ENCODE data around the gene TLE5. TPM values are rescaled to one million over a fixed set of nuclear protein-coding genes. Genes with fewer than 3 reads are reported as not detected.

Gene TLE5
- total and polyA plus RNA-seq, 2 of the 4 experiments (the other 2 are of a cell fraction): 119 to 407 TPM

- H3K36me3 ChIP-seq (ENCODE audit: control insufficient read depth, insufficient read depth, low read length): no peaks in the 10 kb centered on the region
- no peak overlapping the region for H3K18ac ChIP-seq (ENCODE audit: low read depth, low read length)
- dilution Hi-C loops (cut with HindIII; ENCODE audit: low sequenced_read_pairs, unreplicated experiment) (no loop called here), in situ Hi-C loops (cut with MboI; ENCODE audit: low sequenced_read_pairs) (loop anchor here (5.0 kb wide), 1 partner anchor 147 kb away; no protein-coding TSS in a partner anchor), intact Hi-C loops (cut with micrococcal nuclease) (no loop called here)
- no TSS peak for BruUV-seq (replicated peaks)
- H2AK9ac ChIP-seq (replicated peaks; ENCODE audit: low read depth, low read length, poor library complexity): peak overlapping the region; percentile 63
- H3K27ac ChIP-seq (ENCODE audit: insufficient read depth, low read length): no peak overlapping the region
- H3K79me1 ChIP-seq (ENCODE audit: low read depth in 1 of 2, low read length in 2 of 2): peaks cover 4 to 85% of the 10 kb centered on the region in 2 experiments; a peak in 3 of 4 replicates
- no peak overlapping the region for H3K14ac ChIP-seq (replicated peaks; ENCODE audit: low read depth, low read length)
- H4K91ac ChIP-seq (ENCODE audit: insufficient read depth, low read depth, low read length): no peak overlapping the region
- ChIA-PET CTCF (no interaction called here), POLR2A (ENCODE audit: unreplicated experiment) (no interaction called here)
- no peak for TF ChIP-seq MXI1 (IDR thresholded peaks at IDR 0.05; ENCODE audit: borderline replicate concordance, low read depth, low read length)
- no peak for TF ChIP-seq CHD1 (IDR thresholded peaks at IDR 0.05; ENCODE audit: low read depth, low read length)
- no peak for TF ChIP-seq ELK1 (IDR thresholded peaks at IDR 0.05; ENCODE audit: borderline replicate concordance, low read depth, low read length)
- no peak for TF ChIP-seq BHLHE40 (IDR thresholded peaks at IDR 0.05; ENCODE audit: low read depth, low read length)
- TF ChIP-seq RCOR1 (IDR thresholded peaks at IDR 0.05; ENCODE audit: insufficient replicate concordance, low read length): no peak
- no peak for TF ChIP-seq NFE2L2 (IDR thresholded peaks at IDR 0.05; ENCODE audit: low read depth, low read length)
- TF ChIP-seq RAD21 (IDR thresholded peaks at IDR 0.05; ENCODE audit: low read length): no peak
- WGBS, 2 experiments (ENCODE audit: extremely low coverage in 2 of 2, insufficient read length in 1 of 2): 95% methylated on average over 26 of the region's 29 CpGs; no CpG with 5 or more reads in 1 of the 2 experiments
- H2BK120ac ChIP-seq (ENCODE audit: low read depth, low read length): no peak overlapping the region
- no peak overlapping the region for H4K8ac ChIP-seq (ENCODE audit: low read depth in 2 of 2, low read length in 2 of 2)
- no peak overlapping the region for H3K4me3 ChIP-seq (ENCODE audit: insufficient read depth, low read depth, low read length)
- H4K20me1 ChIP-seq (ENCODE audit: insufficient read depth, low read length): peaks cover 97% of the 10 kb centered on the region
- H3K9me1 ChIP-seq (ENCODE audit: insufficient read depth, low read length): peaks cover 12% of the 10 kb centered on the region; the same call in 1 of the 2 replicates
- H2BK20ac ChIP-seq (ENCODE audit: low read depth, low read length): no peak overlapping the region
- no peak overlapping the region for H3K4ac ChIP-seq (ENCODE audit: low read depth, low read length)
- H2AK5ac ChIP-seq (ENCODE audit: low read depth, low read length): no peak overlapping the region; the same call in 1 of the 2 replicates
- no peaks in the 10 kb centered on the region for H3K9me3 ChIP-seq (ENCODE audit: control insufficient read depth, insufficient read depth, low read length)
- no peak overlapping the region for H3K9ac ChIP-seq (ENCODE audit: low read depth, low read length)
- no peak overlapping the region for H3K4me2 ChIP-seq (ENCODE audit: low read depth, low read length)
- DNase-seq (no peak), ATAC-seq (ENCODE audit: low read depth) (no peak)
- no peak overlapping the region for H2BK15ac ChIP-seq (ENCODE audit: low read depth, low read length)
- no peak overlapping the region for H3K23ac ChIP-seq (ENCODE audit: low read depth, low read length)
- H2BK5ac ChIP-seq (ENCODE audit: low read depth, low read length, poor library complexity, severe bottlenecking): no peak overlapping the region
- no peak overlapping the region for H3K56ac ChIP-seq (ENCODE audit: extremely low read depth, insufficient read depth, low read length)
- H3K27me3 ChIP-seq (ENCODE audit: control insufficient read depth, insufficient read depth, low read length): no peaks in the 10 kb centered on the region
- no peak overlapping the region for H4K5ac ChIP-seq (ENCODE audit: low read depth, low read length)
- no peak overlapping the region for H2AFZ ChIP-seq (replicated peaks; ENCODE audit: low read length, poor library complexity)
- peaks cover 22% of the 10 kb centered on the region for H3K4me1 ChIP-seq (ENCODE audit: control insufficient read depth, insufficient read depth, low read length)
Measured at GRCh38 chr19:3099347-3100145, 37.3 kb upstream of the TLE5 start.

Data from IMR-90 (cell line).